Activated CD8-positive, alpha-beta T cell treated with anti-CD3 and anti-CD28 coated beads, Interleukin-2, amount 10 ng/mL, durations not matched to agents 7 days and 5 days (primary cell): Measurements from ENCODE around the gene GRM5. TPM values are rescaled to one million over a fixed set of nuclear protein-coding genes. Genes with fewer than 3 reads are reported as not detected.
A peak's percentile ranks its signal among the peaks of the same experiment; 100 is the strongest.
"Not testable (repeated sequence)": the region's sequence is repeated elsewhere in the genome, so short reads cannot be mapped to it uniquely, and the experiment has no call there.

Source experiments
- ATAC-seq: fragments of 150-1000 bp; cut with Tn5 transposase; one replicate; pipeline ENCODE4 v1.10.0; 2021; ENCODE audit warnings: moderate library complexity
- CTCF ChIA-PET: fragments of 350-600 bp; sonication (Branson Sonifier 250); formaldehyde crosslinking; loops from one replicate; lab custom pipeline; 2021; ENCODE audit warnings: antibody characterized with exemption; lab: Charles Lee
- POLR2A ChIA-PET: fragments of 350-600 bp; sonication (Branson Sonifier 250); formaldehyde crosslinking; loops from one replicate; lab custom pipeline; 2021; ENCODE audit warnings: antibody characterized with exemption; lab: Charles Lee
- DNase-seq: peaks from one replicate; pipeline ENCODE4 v3.0.0-alpha.2; 2020
- H3K27ac Mint-ChIP-seq: one replicate; pipeline ENCODE4 v1.8.0; 2021; ENCODE audit warnings: mild to moderate bottlenecking, mixed read lengths
- H3K27me3 Mint-ChIP-seq: one replicate; pipeline ENCODE4 v1.8.0; 2021; ENCODE audit warnings: low read depth, mixed read lengths
- H3K36me3 Mint-ChIP-seq: one replicate; pipeline ENCODE4 v1.8.0; 2021; ENCODE audit warnings: low read depth, mixed read lengths
- H3K4me1 Mint-ChIP-seq: one replicate; pipeline ENCODE4 v1.8.0; 2021; ENCODE audit warnings: low read depth, mixed read lengths
- H3K4me3 Mint-ChIP-seq: one replicate; pipeline ENCODE4 v1.8.0; 2021; ENCODE audit warnings: mild to moderate bottlenecking, mixed read lengths
- H3K9me3 Mint-ChIP-seq: one replicate; pipeline ENCODE4 v1.8.0; 2022; ENCODE audit warnings: mixed read lengths; ENCODE audit not compliant: insufficient read depth
- total RNA-seq, 2 experiments: library from RNA; stranded (reverse); gene quantifications; one replicate each; pipeline ENCODE4 v1.2.3, GENCODE V29; 2021

Gene GRM5
- total RNA-seq, 2 experiments from 2014 or later = not detected

DNA sequence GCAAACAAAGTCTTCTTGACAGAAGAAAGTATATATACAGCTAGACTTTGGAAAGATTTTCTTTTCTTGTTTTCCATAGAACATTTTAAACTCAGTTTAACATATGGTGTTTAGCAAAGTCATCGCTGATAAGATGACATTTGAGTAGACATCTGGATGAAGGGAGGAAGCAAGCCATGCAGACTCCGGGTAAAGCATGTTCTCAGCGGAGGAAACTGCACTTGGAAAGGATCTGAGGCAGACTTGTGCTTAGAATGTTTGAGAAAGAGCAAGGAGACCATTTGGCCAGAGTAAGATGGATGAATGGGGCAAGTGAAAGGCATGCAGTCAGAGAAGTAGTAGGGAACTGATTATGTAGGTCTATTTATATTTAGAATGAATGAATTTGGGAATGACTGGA lies 105.9 kb downstream of the GRM5 start:
- POLR2A ChIA-PET, H3K27ac Mint-ChIP-seq, H3K27me3 Mint-ChIP-seq, H3K4me3 Mint-ChIP-seq, H3K4me1 Mint-ChIP-seq, DNase-seq, CTCF ChIA-PET, ATAC-seq, H3K36me3 Mint-ChIP-seq, H3K9me3 Mint-ChIP-seq: not testable (repeated sequence)

DNA sequence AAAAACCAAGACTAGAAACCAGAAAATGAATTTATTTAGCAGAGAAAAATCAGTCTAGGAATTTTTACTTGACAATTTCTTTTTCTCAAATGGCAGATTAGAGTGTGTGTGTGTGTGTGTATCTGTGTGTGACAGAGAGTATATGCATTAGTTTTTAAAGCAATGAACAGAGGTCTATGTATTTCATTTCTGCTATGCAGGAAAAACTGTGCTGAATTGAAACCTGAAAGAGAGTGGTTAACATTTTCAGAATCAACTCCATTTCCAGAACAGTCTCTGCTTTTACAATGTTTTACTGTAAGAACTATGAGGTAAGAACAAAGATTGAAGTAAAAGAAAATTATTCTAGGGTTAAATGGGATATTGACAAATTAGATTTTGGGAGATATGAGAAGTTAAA lies 114.8 kb downstream of the GRM5 start:
- H3K9me3 Mint-ChIP-seq = no peaks in the 10 kb centered on the region
- no peaks in the 10 kb centered on the region for H3K4me1 Mint-ChIP-seq
- no peaks in the 10 kb centered on the region for H3K27me3 Mint-ChIP-seq
- ChIA-PET POLR2A (no interaction called here), CTCF (no interaction called here)
- ATAC-seq = no peak
- no peak overlapping the region for H3K27ac Mint-ChIP-seq
- DNase-seq = no peak
- no peaks in the 10 kb centered on the region for H3K36me3 Mint-ChIP-seq
- H3K4me3 Mint-ChIP-seq = no peak overlapping the region

DNA sequence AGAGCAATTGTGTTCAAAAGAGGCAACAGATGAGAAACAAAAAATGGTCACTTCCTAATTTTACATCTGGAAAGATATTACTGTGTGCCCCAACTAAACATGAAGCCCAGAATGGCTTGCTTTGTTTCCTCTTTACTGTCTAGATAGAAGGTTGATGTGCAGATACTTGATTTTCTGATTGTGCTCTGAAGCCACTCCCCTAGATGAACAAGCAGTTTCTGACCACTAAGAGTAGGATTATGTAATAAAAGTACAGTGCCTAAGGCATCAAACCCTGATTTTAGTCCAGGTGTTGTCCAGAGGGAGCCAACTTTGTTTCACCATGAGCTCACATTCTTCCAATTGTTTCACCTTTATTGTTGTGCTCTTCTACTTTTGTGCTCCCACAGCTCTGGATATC lies 116.9 kb downstream of the GRM5 start:
- H3K27me3 Mint-ChIP-seq, H3K4me1 Mint-ChIP-seq, POLR2A ChIA-PET, H3K9me3 Mint-ChIP-seq, H3K27ac Mint-ChIP-seq, CTCF ChIA-PET, H3K4me3 Mint-ChIP-seq, DNase-seq, H3K36me3 Mint-ChIP-seq, ATAC-seq: not testable (repeated sequence)

DNA sequence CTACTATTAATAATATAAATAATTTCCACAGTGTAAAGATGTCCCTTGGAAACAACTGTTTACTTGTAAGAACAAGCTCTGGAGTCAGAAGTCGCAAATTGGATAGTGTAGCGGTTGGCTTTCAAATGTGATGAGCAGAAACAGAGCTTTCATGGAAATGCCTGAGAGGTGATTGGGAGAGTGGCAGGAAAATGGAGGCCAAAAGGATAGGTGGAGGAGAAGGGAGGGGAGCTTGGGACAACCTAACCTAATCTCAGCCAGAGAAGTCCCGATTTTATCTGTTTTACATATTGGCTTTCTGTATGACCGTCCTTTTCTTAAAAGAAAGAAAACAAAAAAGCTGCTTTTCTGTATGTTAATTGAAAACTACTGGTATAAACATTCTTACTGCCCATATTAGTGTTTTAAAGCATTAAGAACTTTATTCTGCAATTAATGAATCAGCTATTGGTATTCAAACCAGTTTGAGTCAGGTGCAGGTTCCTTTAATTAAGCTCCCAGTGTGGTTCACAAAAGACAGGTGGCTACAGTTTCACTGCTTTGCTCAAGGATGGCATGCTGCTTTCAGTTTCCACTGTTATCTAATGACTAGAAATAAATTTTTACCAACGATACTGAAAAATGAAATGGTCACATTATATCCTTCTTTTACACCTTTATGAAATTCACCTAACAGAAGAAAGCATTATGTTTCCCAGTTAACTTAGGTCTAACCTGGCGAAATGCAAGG lies 117.8 kb downstream of the GRM5 start:
- H3K36me3 Mint-ChIP-seq, H3K4me1 Mint-ChIP-seq, H3K9me3 Mint-ChIP-seq, DNase-seq, POLR2A ChIA-PET, H3K27ac Mint-ChIP-seq, H3K27me3 Mint-ChIP-seq, CTCF ChIA-PET, H3K4me3 Mint-ChIP-seq, ATAC-seq: not testable (repeated sequence)

DNA sequence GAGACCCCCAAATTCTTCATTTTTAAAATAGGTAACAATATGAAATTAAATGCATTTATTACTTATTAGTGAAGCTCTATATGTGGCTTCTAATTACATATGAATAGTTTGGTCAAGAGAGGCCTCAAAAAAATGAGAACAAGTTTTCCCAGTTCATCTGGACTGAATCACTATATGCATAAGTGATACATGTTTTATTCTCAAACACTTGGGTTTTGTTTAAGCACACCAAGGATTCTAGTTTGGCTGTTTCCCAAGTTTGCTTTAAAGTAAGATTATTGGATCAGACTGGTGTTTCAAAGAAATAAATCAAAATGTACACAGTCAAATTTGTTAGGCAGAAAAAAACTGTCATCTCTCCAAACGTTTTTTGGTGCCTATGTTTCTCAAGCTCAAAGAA lies 136.1 kb downstream of the GRM5 start:
- H3K36me3 Mint-ChIP-seq, H3K4me1 Mint-ChIP-seq, H3K4me3 Mint-ChIP-seq, H3K27me3 Mint-ChIP-seq, H3K27ac Mint-ChIP-seq, DNase-seq, H3K9me3 Mint-ChIP-seq, ATAC-seq, POLR2A ChIA-PET, CTCF ChIA-PET: not testable (repeated sequence)

DNA sequence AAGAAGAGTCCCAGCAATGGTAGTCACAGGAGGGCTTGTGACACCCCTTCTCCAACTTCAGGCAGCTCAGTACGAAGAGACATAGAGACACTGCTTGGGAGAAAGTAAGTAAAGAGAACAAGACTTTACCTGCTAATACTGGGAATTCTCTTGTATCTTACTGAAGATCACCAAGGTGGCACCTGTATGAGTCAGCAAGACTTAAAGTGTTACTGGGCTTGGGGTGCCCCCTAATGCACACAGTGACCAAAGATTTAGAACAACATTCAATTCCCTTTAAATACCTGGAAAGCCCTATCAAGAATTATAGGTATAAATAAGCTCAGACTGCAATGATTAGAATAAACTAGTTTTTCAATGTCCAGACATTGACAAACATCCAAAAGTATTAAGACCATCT lies 148.7 kb downstream of the GRM5 start:
- H3K9me3 Mint-ChIP-seq, DNase-seq, H3K27me3 Mint-ChIP-seq, H3K36me3 Mint-ChIP-seq, ATAC-seq, CTCF ChIA-PET, H3K27ac Mint-ChIP-seq, POLR2A ChIA-PET, H3K4me3 Mint-ChIP-seq, H3K4me1 Mint-ChIP-seq: not testable (repeated sequence)

DNA sequence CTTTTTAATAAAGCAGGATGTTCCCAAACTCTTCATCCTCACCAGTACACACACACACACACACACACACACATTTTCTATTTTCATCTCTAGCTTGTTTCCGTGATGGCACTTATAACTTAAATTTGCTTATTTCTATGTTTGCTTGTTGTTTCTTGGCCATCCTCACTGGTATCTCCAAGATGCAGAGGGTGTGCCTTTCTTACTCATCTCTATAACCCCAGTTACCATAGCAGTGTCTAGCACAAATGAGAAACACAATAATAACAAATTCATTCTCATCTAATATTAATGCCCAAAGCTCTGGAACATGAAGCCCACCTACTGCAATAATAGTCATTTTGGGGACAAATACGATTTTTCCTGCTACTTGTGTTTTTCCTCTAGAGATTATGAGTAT lies 156.3 kb downstream of the GRM5 start:
- DNase-seq = no peak
- ChIA-PET CTCF (no interaction called here), POLR2A (no interaction called here)
- Mint-ChIP-seq H3K4me1 (no peaks in the 10 kb centered on the region), H3K4me3 (no peak overlapping the region), H3K27ac (no peak overlapping the region), H3K27me3 (no peaks in the 10 kb centered on the region), H3K9me3 (peaks cover 4% of the 10 kb centered on the region), H3K36me3 (no peaks in the 10 kb centered on the region)
- no peak for ATAC-seq

DNA sequence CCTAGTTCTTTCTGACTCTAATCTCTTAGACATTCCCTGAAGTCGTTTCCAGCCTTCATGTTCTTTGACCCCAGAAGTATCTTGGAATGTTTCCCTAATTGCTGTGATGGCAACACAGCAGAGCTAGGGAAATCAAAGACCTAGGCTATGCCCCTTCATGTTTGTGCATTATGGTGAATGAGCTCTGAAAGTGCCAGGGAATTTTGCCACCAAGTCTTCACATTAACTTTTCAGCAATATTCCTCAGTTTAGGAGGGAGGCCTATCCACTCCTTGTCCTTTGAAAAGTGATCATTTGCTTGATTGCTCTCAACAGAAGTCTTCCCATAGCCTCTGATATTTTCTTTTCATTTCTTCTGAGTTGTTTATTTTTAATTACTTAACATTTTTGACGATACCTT lies 164.3 kb downstream of the GRM5 start:
- H3K4me3 Mint-ChIP-seq, H3K27me3 Mint-ChIP-seq, H3K36me3 Mint-ChIP-seq: not testable (repeated sequence)

DNA sequence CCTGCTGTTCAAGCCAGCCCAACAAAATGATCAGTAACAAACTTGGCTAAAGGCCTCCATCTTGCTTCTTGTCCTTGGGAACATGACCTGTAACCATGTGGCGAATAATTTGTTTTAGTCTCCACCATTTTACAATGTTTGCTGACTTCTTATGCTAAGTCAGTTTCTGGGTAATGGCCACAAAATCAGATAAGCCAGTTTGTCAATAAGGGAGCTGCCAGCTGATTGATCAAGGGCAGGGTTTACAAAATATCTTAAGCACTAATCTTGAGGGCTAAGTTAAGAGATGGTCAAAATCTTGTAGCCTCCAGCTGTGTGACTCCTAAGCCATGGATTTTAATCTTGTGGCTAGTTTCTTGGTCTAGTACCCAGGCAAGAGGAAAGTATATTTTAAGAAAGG lies 176.9 kb downstream of the GRM5 start:
- DNase-seq, H3K27me3 Mint-ChIP-seq, H3K4me3 Mint-ChIP-seq, ATAC-seq, H3K9me3 Mint-ChIP-seq, POLR2A ChIA-PET, H3K4me1 Mint-ChIP-seq, H3K27ac Mint-ChIP-seq, H3K36me3 Mint-ChIP-seq: not testable (repeated sequence)
- CTCF ChIA-PET = interaction anchor here (1.6 kb wide), 1 partner anchor 336 kb away, joined by 3 read pairs; no protein-coding TSS in a partner anchor

More for the DNA sequence above, 164.3 kb downstream of the GRM5 start:
- H3K4me1 Mint-ChIP-seq, ATAC-seq, POLR2A ChIA-PET, DNase-seq, H3K9me3 Mint-ChIP-seq, H3K27ac Mint-ChIP-seq, CTCF ChIA-PET: not testable (repeated sequence)

DNA sequence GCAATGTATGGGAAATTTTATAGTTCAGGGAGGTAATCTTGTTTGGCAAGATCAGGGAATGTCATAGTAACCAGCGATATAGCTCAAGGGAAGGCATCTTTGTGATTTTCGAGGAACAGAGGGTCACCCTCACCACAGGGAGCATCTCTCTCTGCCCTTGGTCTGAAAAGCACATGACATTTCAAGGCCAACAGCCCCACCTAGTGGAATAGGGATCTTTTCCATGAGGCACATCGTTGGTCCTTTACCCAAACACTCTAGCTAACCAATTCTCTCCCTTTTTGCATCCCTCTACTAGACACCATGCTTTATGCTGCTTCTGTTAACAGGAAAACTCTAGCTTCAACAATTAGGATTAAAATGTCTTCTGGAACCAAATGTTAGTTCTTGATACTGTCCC lies 179.0 kb downstream of the GRM5 start:
- Mint-ChIP-seq H3K27me3 (no peaks in the 10 kb centered on the region), H3K9me3 (peaks cover 10% of the 10 kb centered on the region), H3K4me1 (no peaks in the 10 kb centered on the region), H3K36me3 (peaks cover 12% of the 10 kb centered on the region), H3K4me3 (no peak overlapping the region), H3K27ac (no peak overlapping the region)
- peak; percentile 61 for DNase-seq
- CTCF ChIA-PET = interaction anchor here (0.6 to 1.5 kb wide), 9 partner anchors 34 to 870 kb away, joined by 3 to 5 read pairs (median 3); no protein-coding TSS in a partner anchor
- POLR2A ChIA-PET = no interaction called here
- ATAC-seq = no peak

DNA sequence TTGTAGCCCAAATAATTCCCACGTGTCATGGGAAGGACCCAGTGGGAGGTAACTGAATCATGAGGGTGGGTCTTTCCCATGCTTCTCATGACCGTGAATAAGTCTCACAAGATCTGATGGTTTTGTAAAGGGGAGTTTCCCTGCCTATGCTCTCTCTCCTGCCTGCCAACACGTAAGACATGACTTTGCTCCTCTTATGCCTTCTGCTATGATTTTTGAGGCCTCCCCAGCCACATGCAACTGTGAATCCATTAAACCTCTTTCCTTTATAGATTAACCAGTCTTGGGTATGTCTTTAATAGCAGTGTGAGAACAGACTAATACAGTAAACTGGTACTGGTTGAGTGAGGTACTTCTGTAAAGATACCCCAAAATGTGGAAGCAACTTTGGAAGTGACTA lies 183.0 kb downstream of the GRM5 start:
- ATAC-seq, H3K9me3 Mint-ChIP-seq, CTCF ChIA-PET, H3K4me3 Mint-ChIP-seq, H3K4me1 Mint-ChIP-seq, H3K27ac Mint-ChIP-seq, H3K36me3 Mint-ChIP-seq, H3K27me3 Mint-ChIP-seq, POLR2A ChIA-PET, DNase-seq: not testable (repeated sequence)

DNA sequence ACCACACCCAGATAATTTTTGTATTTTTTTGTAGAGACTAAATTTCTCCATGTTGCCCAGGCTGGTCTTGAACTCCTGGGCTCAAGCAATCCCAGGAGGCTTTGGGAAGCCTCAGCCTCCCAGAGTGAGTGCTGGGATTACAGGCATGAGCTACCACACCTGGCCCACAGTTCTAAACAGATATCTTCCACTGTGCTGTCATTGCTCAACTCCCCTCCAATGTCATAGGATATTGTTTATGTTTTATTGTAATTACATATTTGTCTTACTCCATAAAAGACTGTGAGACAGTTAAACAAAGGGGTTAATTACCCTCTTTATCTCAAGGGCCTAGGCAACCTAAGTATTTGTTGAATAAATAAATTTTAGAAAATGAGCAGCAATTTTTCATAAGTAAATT lies 204.2 kb downstream of the GRM5 start:
- Mint-ChIP-seq H3K27me3 (no peaks in the 10 kb centered on the region), H3K27ac (no peak overlapping the region), H3K4me1 (no peaks in the 10 kb centered on the region), H3K9me3 (no peaks in the 10 kb centered on the region), H3K36me3 (peaks cover 4% of the 10 kb centered on the region), H3K4me3 (no peak overlapping the region)
- no peak for DNase-seq
- ChIA-PET POLR2A (no interaction called here), CTCF (no interaction called here)
- ATAC-seq = no peak

DNA sequence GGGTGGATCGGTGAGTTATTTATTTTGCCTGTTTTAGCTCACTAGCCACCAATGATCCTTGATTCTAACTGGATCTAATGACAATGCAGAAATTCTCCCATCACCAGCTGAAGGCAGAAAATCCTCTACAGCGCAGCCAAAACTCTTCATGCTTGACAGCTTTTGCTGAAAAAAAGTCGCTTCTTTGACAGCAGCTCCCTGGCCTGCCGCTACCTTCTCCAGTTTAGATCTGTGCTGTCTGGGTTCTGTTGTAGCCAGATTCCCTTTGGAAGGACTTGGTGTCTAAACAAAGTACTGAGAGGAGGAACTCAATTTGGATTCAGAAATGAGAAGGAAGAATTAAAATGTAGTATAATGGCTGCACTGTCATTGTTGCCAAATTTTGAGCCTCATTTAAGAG lies 205.4 kb downstream of the GRM5 start:
- H3K27me3 Mint-ChIP-seq, H3K4me1 Mint-ChIP-seq, H3K9me3 Mint-ChIP-seq, H3K27ac Mint-ChIP-seq, POLR2A ChIA-PET, H3K36me3 Mint-ChIP-seq, ATAC-seq, H3K4me3 Mint-ChIP-seq, CTCF ChIA-PET, DNase-seq: not testable (repeated sequence)
